HepG2 (cell line): ENCODE measurements around the gene ZCCHC24. TPM values are rescaled to one million over a fixed set of nuclear protein-coding genes. Genes with fewer than 3 reads are reported as not detected.

Experiments used
- ATAC-seq: fragments of 200-7000 bp; cut with Tn5 transposase; 3 replicates; pipeline ENCODE4 v1.9.1; 2020; ENCODE audit warnings: mild to moderate bottlenecking, moderate library complexity
- BruUV-seq: library from RNA; stranded (reverse); fragments of 400-500 nt; replicated peaks from 2 replicates; lab custom pipeline; 2021; lab: Mats Ljungman, UMichigan
- CTCF ChIA-PET: fragments of 300-600 bp; formaldehyde crosslinking; extraction: SDS; loops from one replicate; lab custom pipeline; 2021; ENCODE audit warnings: low total read pairs, inconsistent platforms, low intra/inter-chr PET ratio; lab: Yijun Ruan, JAX
- POLR2A ChIA-PET: fragments of 350-600 bp; sonication (Branson Sonifier 250); formaldehyde crosslinking; loops from one replicate; lab custom pipeline; 2020; ENCODE audit warnings: antibody characterized with exemption, inconsistent platforms; lab: Yijun Ruan, JAX
- DNase-seq: peaks from one replicate; pipeline ENCODE4 v3.0.0-alpha.2; 2015; ENCODE audit warnings: low spot score
- FAIRE-seq: peaks from 3 replicates; lab custom pipeline; 2011; peaks lifted over from hg19 to GRCh38; lab: Jason Lieb, UNC
- H2AFZ ChIP-seq: one replicate; pipeline ENCODE4 v1.6.1; 2011; ENCODE audit warnings: low read length, inconsistent platforms
- H3K27ac ChIP-seq: fragments of 300-600 bp; 3 replicates; pipeline ENCODE4 v1.8.0; 2011; ENCODE audit warnings: mixed run types, mild to moderate bottlenecking, mixed read lengths, low read length, inconsistent platforms; ENCODE audit not compliant: insufficient read depth; ENCODE audit errors: extremely low read length
- H3K27me3 ChIP-seq, 2 experiments: fragments of 200-600 bp in 1 of 2; 2 replicates in 1 of 2; 3 replicates in 1 of 2; pipeline versions ENCODE4 v1.6.0 to v1.8.0; 2011; ENCODE audit warnings: low read length in 2 of 2, mild to moderate bottlenecking in 2 of 2, moderate library complexity in 2 of 2, inconsistent platforms in 1 of 2; ENCODE audit not compliant: insufficient read depth in 2 of 2, control insufficient read depth in 1 of 2
- H3K36me3 ChIP-seq, 2 experiments: fragments of 200-600 bp in 1 of 2; replicated peaks in 1 of 2; 2 replicates in 1 of 2; 3 replicates in 1 of 2; pipeline versions ENCODE4 v1.5.1 to v1.8.0; 2011; ENCODE audit warnings: low read length in 2 of 2, inconsistent platforms in 1 of 2; ENCODE audit not compliant: insufficient read depth in 2 of 2, control insufficient read depth in 1 of 2
- H3K4me1 ChIP-seq: 2 replicates; pipeline ENCODE4 v1.5.1; 2012; ENCODE audit warnings: low read length, inconsistent platforms; ENCODE audit not compliant: insufficient read depth
- H3K4me2 ChIP-seq: 2 replicates; pipeline ENCODE4 v1.6.0; 2011; ENCODE audit warnings: low read depth, low read length, inconsistent platforms
- H3K4me3 ChIP-seq, 3 experiments: fragments of 200-600 bp in 1 of 3; sonication (generic), shearing (Covaris generic) in 1 of 3; replicated peaks in 1 of 3; 2 replicates each; pipeline ENCODE4 v1.5.1; 2011 to 2016; ENCODE audit warnings: low read length in 3 of 3, inconsistent platforms in 2 of 3, low read depth in 2 of 3, mild to moderate bottlenecking in 2 of 3, control low read depth in 1 of 3, mixed read lengths in 1 of 3; ENCODE audit not compliant: insufficient read depth in 1 of 3
- H3K79me2 ChIP-seq: one replicate; pipeline ENCODE4 v1.6.1; 2011; ENCODE audit warnings: low read length, inconsistent platforms; ENCODE audit not compliant: insufficient read depth
- H3K9ac ChIP-seq: 2 replicates; pipeline ENCODE4 v1.6.0; 2011; ENCODE audit warnings: mild to moderate bottlenecking, low read depth, low read length, inconsistent platforms; ENCODE audit not compliant: insufficient read depth
- H3K9me3 ChIP-seq: 2 replicates; pipeline ENCODE4 v1.5.1; 2012; ENCODE audit warnings: mild to moderate bottlenecking, low read length
- H4K20me1 ChIP-seq: 2 replicates; pipeline ENCODE4 v1.6.0; 2011; ENCODE audit warnings: inconsistent platforms, mild to moderate bottlenecking, low read length, moderate library complexity; ENCODE audit not compliant: insufficient read depth
- ESRRA ChIP-seq: sonication (generic); formaldehyde crosslinking; IDR thresholded peaks from 2 replicates; pipeline ENCODE4 v1.5.1; 2020; ENCODE audit warnings: mild to moderate bottlenecking, low read depth, missing genetic modification reagents
- GTF2F1 ChIP-seq: fragments of 150-350 bp; IDR thresholded peaks from 2 replicates; pipeline ENCODE4 v1.6.1; 2014; ENCODE audit warnings: low read length
- HNF1B ChIP-seq: sonication (generic); formaldehyde crosslinking; IDR thresholded peaks from 2 replicates; pipeline ENCODE4 v1.5.1; 2020; ENCODE audit warnings: mild to moderate bottlenecking, moderate library complexity, missing genetic modification reagents
- MZF1 ChIP-seq: sonication (generic); formaldehyde crosslinking; IDR thresholded peaks from 2 replicates; pipeline ENCODE4 v1.8.1; 2023; ENCODE audit warnings: mild to moderate bottlenecking, missing genetic modification reagents, borderline replicate concordance
- PLRG1 ChIP-seq: fragments of 450-650 bp; conservative IDR thresholded peaks from 2 replicates; pipeline ENCODE4 v1.6.1; 2016
- SIN3A ChIP-seq: IDR thresholded peaks from 2 replicates; pipeline ENCODE4 v1.6.1; 2011; ENCODE audit warnings: low read depth, mild to moderate bottlenecking, control low read depth, low read length, borderline replicate concordance
- SRF ChIP-seq: IDR thresholded peaks from 2 replicates; pipeline ENCODE4 v1.6.1; 2011; ENCODE audit warnings: mild to moderate bottlenecking, low read depth, low read length, moderate library complexity
- TCF12 ChIP-seq, 2 experiments: fragments of 450-650 bp in 1 of 2; sonication (generic) in 1 of 2; formaldehyde crosslinking in 1 of 2; IDR thresholded peaks; 2 replicates each; pipeline versions ENCODE4 v1.6.1 to v1.8.0; 2017 to 2022; ENCODE audit warnings: antibody characterized with exemption in 1 of 2, mild to moderate bottlenecking in 1 of 2, missing genetic modification reagents in 1 of 2, moderate library complexity in 1 of 2
- TRIM24 ChIP-seq: sonication (generic); formaldehyde crosslinking; IDR thresholded peaks from 2 replicates; pipeline ENCODE4 v1.8.0; 2022; ENCODE audit warnings: mild to moderate bottlenecking, missing genetic modification reagents
- ZBED4 ChIP-seq: sonication (generic); formaldehyde crosslinking; IDR thresholded peaks from 2 replicates; pipeline ENCODE4 v1.4.0; 2020; ENCODE audit warnings: missing genetic modification reagents, borderline replicate concordance
- ZFP91 ChIP-seq: sonication (generic); formaldehyde crosslinking; IDR thresholded peaks from 2 replicates; pipeline ENCODE4 v1.9.0; 2022; ENCODE audit warnings: missing genetic modification reagents, mild to moderate bottlenecking, borderline replicate concordance
- ZMYM3 ChIP-seq: sonication (generic); formaldehyde crosslinking; IDR thresholded peaks from 2 replicates; pipeline ENCODE4 v1.5.1; 2020; ENCODE audit warnings: mild to moderate bottlenecking, missing genetic modification reagents
- ZNF460 ChIP-seq: sonication (generic); formaldehyde crosslinking; IDR thresholded peaks from 2 replicates; pipeline ENCODE4 v1.5.1; 2020; ENCODE audit warnings: missing genetic modification reagents, mild to moderate bottlenecking, borderline replicate concordance
- ZNF629 ChIP-seq: sonication (generic); formaldehyde crosslinking; conservative IDR thresholded peaks from 2 replicates; pipeline ENCODE4 v1.5.0; 2020; ENCODE audit warnings: missing genetic modification reagents
- ZNF879 ChIP-seq: sonication (generic); formaldehyde crosslinking; IDR thresholded peaks from 2 replicates; pipeline ENCODE4 v1.8.1; 2023; ENCODE audit warnings: missing genetic modification reagents
- WGBS: methylation state at CpG from one replicate; pipeline ENCODE4 v1.1.6; 2017; ENCODE audit warnings: low lambda C conversion rate; 5-methylcytosine and 5-hydroxymethylcytosine counted together
- in situ Hi-C: cut with HindIII; loops from 2 replicates; pipeline ENCODE4 v1.10.0; 2017; ENCODE audit warnings: low pct_unique_long_range_greater_than_20kb; ENCODE audit not compliant: extremely low pct_ligation_motif_present
- intact Hi-C: fragments of 100-400 bp; cut with micrococcal nuclease; formaldehyde crosslinking; loops from one replicate; pipeline ENCODE4 v1.10.0; 2022; ENCODE audit not compliant: unreplicated experiment
- polyA plus RNA-seq, 8 experiments: library from polyadenylated mRNA; depleted of rRNA in 3 of 8; stranded (reverse) in 7 of 8; unstranded in 1 of 8; fragments of >200 nt; fragmentation: Illumina TruSeq in 4 of 8; extraction: Trizol in 4 of 8; gene quantifications; 2 replicates each; pipeline versions ENCODE4 v1.2.1 to v1.2.3, GENCODE V29; 2011 to 2016; ENCODE audit warnings: low read depth in 4 of 8, missing spikeins in 1 of 8, mixed read lengths in 1 of 8; ENCODE audit not compliant: insufficient read depth in 1 of 8
- total RNA-seq, 5 experiments: library from RNA; depleted of rRNA; stranded (reverse); fragments of >200 nt; fragmentation: Illumina TruSeq; extraction: Trizol; gene quantifications; 2 replicates each; pipeline ENCODE4 v1.2.3, GENCODE V29; 2016; ENCODE audit warnings: low read depth in 1 of 5
- TF ChIP-seq, protein P1 (sequence below): sonication (generic); formaldehyde crosslinking; IDR thresholded peaks from 2 replicates; pipeline ENCODE4 v1.8.0; 2022; ENCODE audit warnings: low read depth, missing genetic modification reagents

ZCCHC24 gene
- total and polyA plus RNA-seq, 2 of the 13 experiments (the other 11 are each of a cell fraction or from before 2014, with no cell fraction given): 3.1 to 7.9 TPM

GRCh38 chr10:79446758-79447084, 1.3 kb upstream of the ZCCHC24 start:
- TF ChIP-seq ZNF879 (CRISPR knock-in tag): no peak
- TF ChIP-seq ZFP91: 0 out of 2 replicates have a peak, but pooled peaks have one; percentile 2
- TF ChIP-seq GTF2F1: no peak
- TF ChIP-seq ESRRA (CRISPR knock-in tag): peak; percentile 76; the same call in 1 of the 2 replicates
- TF ChIP-seq TRIM24 (CRISPR knock-in tag): no peak
- no peak for TF ChIP-seq HNF1B (CRISPR knock-in tag)
- no peak for TF ChIP-seq ZNF460 (CRISPR knock-in tag)
- TF ChIP-seq MZF1 (CRISPR knock-in tag): no peak
- peak; percentile 78 for TF ChIP-seq ZNF629
- no peak for TF ChIP-seq SIN3A
- TF ChIP-seq, protein P1, sequence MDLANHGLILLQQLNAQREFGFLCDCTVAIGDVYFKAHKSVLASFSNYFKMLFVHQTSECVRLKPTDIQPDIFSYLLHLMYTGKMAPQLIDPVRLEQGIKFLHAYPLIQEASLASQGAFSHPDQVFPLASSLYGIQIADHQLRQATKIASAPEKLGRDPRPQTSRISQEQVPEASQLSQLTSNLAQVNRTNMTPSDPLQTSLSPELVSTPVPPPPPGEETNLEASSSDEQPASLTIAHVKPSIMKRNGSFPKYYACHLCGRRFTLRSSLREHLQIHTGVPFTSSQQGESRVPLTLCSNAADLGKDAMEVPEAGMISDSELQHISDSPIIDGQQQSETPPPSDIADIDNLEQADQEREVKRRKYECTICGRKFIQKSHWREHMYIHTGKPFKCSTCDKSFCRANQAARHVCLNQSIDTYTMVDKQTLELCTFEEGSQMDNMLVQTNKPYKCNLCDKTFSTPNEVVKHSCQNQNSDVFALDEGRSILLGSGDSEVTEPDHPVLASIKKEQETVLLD (CRISPR knock-in tag): no peak
- TF ChIP-seq ZBED4 (CRISPR knock-in tag): no peak
- TF ChIP-seq PLRG1: no peak
- 0 out of 2 replicates have a peak, but pooled peaks have one; percentile 25 for TF ChIP-seq ZMYM3 (CRISPR knock-in tag)
- TF ChIP-seq SRF: no peak
- no peak for TF ChIP-seq TCF12 (IDR thresholded peaks at IDR 0.05)
- no peak for TF ChIP-seq TCF12 (CRISPR knock-in tag; IDR thresholded peaks at IDR 0.05)
- no peak overlapping the region for H3K27ac ChIP-seq
- in situ Hi-C loops: no loop called here

More at GRCh38 chr10:79446758-79447084, 1.3 kb upstream of the ZCCHC24 start:
- no peaks in the 10 kb centered on the region for H3K9me3 ChIP-seq
- peaks cover 55% of the 10 kb centered on the region for H3K4me1 ChIP-seq
- intact Hi-C loops: loop anchor here (1.0 to 5.0 kb wide), 2 partner anchors 9 to 44 kb away; no protein-coding TSS in a partner anchor
- POLR2A ChIA-PET: interaction anchor here (1.2 kb wide), 1 partner anchor 22 kb away, joined by 3 read pairs; no protein-coding TSS in a partner anchor
- no peaks in the 10 kb centered on the region for H3K36me3 ChIP-seq
- WGBS: 33% methylated on average over 12 of the region's 16 CpGs
- H3K79me2 ChIP-seq: no peaks in the 10 kb centered on the region
- no TSS peak for BruUV-seq
- H3K4me2 ChIP-seq: peak overlapping the region; percentile 89
- peaks cover 2 to 24% of the 10 kb centered on the region in 2 experiments; a peak in 4 of 5 replicates for H3K27me3 ChIP-seq
- ATAC-seq (no peak), FAIRE-seq (no peak), DNase-seq (no peak)
- no peaks in the 10 kb centered on the region for H4K20me1 ChIP-seq
- no peak overlapping the region for H3K9ac ChIP-seq
- no peak overlapping the region for H2AFZ ChIP-seq
- peak overlapping the region; percentile 47 to 77 (median 53); a peak in 4 of 6 replicates for H3K4me3 ChIP-seq
- CTCF ChIA-PET: no interaction called here
